ENCODE data around the gene SLC4A5. TPM values are rescaled to one million over a fixed set of nuclear protein-coding genes. Genes with fewer than 3 reads are reported as not detected.
A peak's percentile ranks its signal among the peaks of the same experiment; 100 is the strongest.
"Not testable (repeated sequence)": the region's sequence is repeated elsewhere in the genome, so short reads cannot be mapped to it uniquely, and the experiment has no call there.

Gene SLC4A5
- total RNA-seq, 1 donor from 2014 or later = under 0.01 TPM

- DNase-seq (ENCODE audit: low read depth in 2 of 2) = peak; percentile 2 to 35
Measured at GRCh38 chr2:74238879-74239278, 104.3 kb downstream of the SLC4A5 start.

- DNase-seq (ENCODE audit: low read depth in 2 of 2) = no peak
Measured at GRCh38 chr2:74235041-74235440, 108.2 kb downstream of the SLC4A5 start.

GRCh38 chr2:74233648-74234047 lies 109.6 kb downstream of the SLC4A5 start:
- DNase-seq (ENCODE audit: low read depth in 2 of 2) = no peak

GRCh38 chr2:74232426-74232825 lies 110.8 kb downstream of the SLC4A5 start:
- no peak for DNase-seq (ENCODE audit: low read depth in 2 of 2)

- DNase-seq (ENCODE audit: low read depth in 2 of 2) = not testable (repeated sequence)
Measured at GRCh38 chr2:74229865-74230264, 113.4 kb downstream of the SLC4A5 start.

GRCh38 chr2:74228772-74229171 lies 114.4 kb downstream of the SLC4A5 start:
- DNase-seq (ENCODE audit: low read depth in 2 of 2) = no peak

GRCh38 chr2:74227646-74228045 lies 115.6 kb downstream of the SLC4A5 start:
- DNase-seq (ENCODE audit: low read depth in 2 of 2) = no peak

GRCh38 chr2:74226648-74227213 lies 116.5 kb downstream of the SLC4A5 start:
- no peak for DNase-seq (ENCODE audit: low read depth in 2 of 2)

- no peak for DNase-seq (ENCODE audit: low read depth in 2 of 2)
Measured at GRCh38 chr2:74225698-74226459, 117.3 kb downstream of the SLC4A5 start.

- DNase-seq (ENCODE audit: low read depth in 2 of 2) = no peak
Measured at GRCh38 chr2:74223941-74224770, 119.1 kb downstream of the SLC4A5 start.

- DNase-seq (ENCODE audit: low read depth in 2 of 2) = no peak
Measured at GRCh38 chr2:74222300-74222650, 120.9 kb downstream of the SLC4A5 start.

- DNase-seq (ENCODE audit: low read depth in 2 of 2) = no peak
Measured at GRCh38 chr2:74221604-74222299, 121.5 kb downstream of the SLC4A5 start.

GRCh38 chr2:74221091-74221490 lies 122.1 kb downstream of the SLC4A5 start:
- DNase-seq (ENCODE audit: low read depth in 2 of 2) = no peak

GRCh38 chr2:74219846-74220486 lies 123.2 kb downstream of the SLC4A5 start:
- DNase-seq (ENCODE audit: low read depth in 2 of 2) = no peak

GRCh38 chr2:74216642-74217041 lies 126.6 kb downstream of the SLC4A5 start:
- no peak for DNase-seq (ENCODE audit: low read depth in 2 of 2)

GRCh38 chr2:74215771-74216170 lies 127.4 kb downstream of the SLC4A5 start:
- not testable (repeated sequence) for DNase-seq (ENCODE audit: low read depth in 2 of 2)

- DNase-seq (ENCODE audit: low read depth in 2 of 2) = no peak
Measured at GRCh38 chr2:74212702-74213410, 130.4 kb downstream of the SLC4A5 start.

- peak in 1 of 2 donors; percentile 59 for DNase-seq (ENCODE audit: low read depth in 2 of 2)
Measured at GRCh38 chr2:74206180-74206688, 137.0 kb downstream of the SLC4A5 start.

- no peak for DNase-seq (ENCODE audit: low read depth in 2 of 2)
Measured at GRCh38 chr2:74205596-74205995, 137.6 kb downstream of the SLC4A5 start.

- DNase-seq (ENCODE audit: low read depth in 2 of 2) = no peak
Measured at GRCh38 chr2:74205113-74205512, 138.1 kb downstream of the SLC4A5 start.
